HEK293 (cell line): ENCODE measurements around the gene ACTRT2.

Source experiments
- PRDM1 ChIP-seq: fragments of 450-650 bp; formaldehyde crosslinking; IDR thresholded peaks from 2 replicates; pipeline ENCODE4; 2016; ENCODE audit warnings: missing biosample characterization, missing genetic modification characterization
- ZBTB17 ChIP-seq: fragments of 450-650 bp; formaldehyde crosslinking; IDR thresholded peaks from 2 replicates; pipeline ENCODE4 v1.5.1; 2016; ENCODE audit warnings: missing biosample characterization, missing genetic modification characterization
- ZBTB7A ChIP-seq: fragments of 450-650 bp; formaldehyde crosslinking; IDR thresholded peaks from 2 replicates; pipeline ENCODE4 v1.5.1; 2016; ENCODE audit warnings: low read depth, missing biosample characterization, missing genetic modification characterization
- ZFP37 ChIP-seq: fragments of 450-650 bp; formaldehyde crosslinking; IDR thresholded peaks from 2 replicates; pipeline ENCODE4 v1.5.1; 2016; ENCODE audit warnings: missing biosample characterization, missing genetic modification characterization
- ZNF121 ChIP-seq: fragments of 450-650 bp; formaldehyde crosslinking; IDR thresholded peaks from 2 replicates; pipeline ENCODE4 v1.5.1; 2016; ENCODE audit warnings: missing biosample characterization, missing genetic modification characterization
- ZNF175 ChIP-seq: fragments of 450-650 bp; formaldehyde crosslinking; IDR thresholded peaks from 2 replicates; pipeline ENCODE4 v1.5.1; 2016; ENCODE audit warnings: missing biosample characterization, missing genetic modification characterization
- ZNF521 ChIP-seq: fragments of 450-650 bp; formaldehyde crosslinking; IDR thresholded peaks from 2 replicates; pipeline ENCODE4 v1.5.1; 2017; ENCODE audit warnings: missing biosample characterization, mild to moderate bottlenecking, missing genetic modification characterization
- ZNF596 ChIP-seq: fragments of 450-650 bp; IDR thresholded peaks from 2 replicates; pipeline ENCODE4 v1.5.0; 2018; ENCODE audit warnings: missing biosample characterization, mild to moderate bottlenecking, missing genetic modification characterization, moderate library complexity
- TF ChIP-seq, protein P1 (sequence below): IDR thresholded peaks from 2 replicates; pipeline ENCODE4 v1.6.1; 2011; ENCODE audit warnings: mild to moderate bottlenecking, low read depth, low read length, borderline replicate concordance
- TF ChIP-seq, protein P2 (sequence below): fragments of 450-650 bp; formaldehyde crosslinking; IDR thresholded peaks from 2 replicates; pipeline ENCODE4 v1.5.1; 2016; ENCODE audit warnings: missing biosample characterization, missing genetic modification characterization
- TF ChIP-seq, protein P3 (sequence below): fragments of 450-650 bp; formaldehyde crosslinking; IDR thresholded peaks from 2 replicates; pipeline ENCODE4 v1.5.1; 2016; ENCODE audit warnings: missing biosample characterization, missing genetic modification characterization
- TF ChIP-seq, protein P4 (sequence below): fragments of 450-650 bp; formaldehyde crosslinking; IDR thresholded peaks from 2 replicates; pipeline ENCODE4 v1.5.1; 2016; ENCODE audit warnings: missing biosample characterization, missing genetic modification characterization

DNA sequence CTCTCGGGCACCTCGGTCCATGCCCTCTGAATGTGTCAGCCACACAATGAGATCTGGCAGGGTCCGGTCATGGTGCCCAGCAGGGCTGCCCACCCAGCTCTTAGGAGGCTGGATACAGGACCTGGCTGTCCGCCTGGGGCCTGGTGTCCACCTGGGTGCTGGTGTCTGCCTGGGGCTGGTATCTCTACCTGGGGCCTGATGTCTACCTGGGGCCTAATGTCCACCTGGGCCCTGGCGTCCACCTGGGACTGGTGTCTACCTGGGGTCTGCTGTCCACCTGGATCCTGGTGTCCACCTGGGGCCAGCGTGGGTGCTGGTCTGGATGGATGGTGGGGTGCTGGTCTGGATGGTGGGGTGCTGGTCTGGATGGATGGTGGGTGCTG is 45.1 kb upstream of the ACTRT2 start:
- no peak for TF ChIP-seq ZBTB17 (tag by site-specific recombination)
- TF ChIP-seq ZBTB7A = no peak
- no peak for TF ChIP-seq ZNF596 (tag by site-specific recombination)
- TF ChIP-seq, protein P1, sequence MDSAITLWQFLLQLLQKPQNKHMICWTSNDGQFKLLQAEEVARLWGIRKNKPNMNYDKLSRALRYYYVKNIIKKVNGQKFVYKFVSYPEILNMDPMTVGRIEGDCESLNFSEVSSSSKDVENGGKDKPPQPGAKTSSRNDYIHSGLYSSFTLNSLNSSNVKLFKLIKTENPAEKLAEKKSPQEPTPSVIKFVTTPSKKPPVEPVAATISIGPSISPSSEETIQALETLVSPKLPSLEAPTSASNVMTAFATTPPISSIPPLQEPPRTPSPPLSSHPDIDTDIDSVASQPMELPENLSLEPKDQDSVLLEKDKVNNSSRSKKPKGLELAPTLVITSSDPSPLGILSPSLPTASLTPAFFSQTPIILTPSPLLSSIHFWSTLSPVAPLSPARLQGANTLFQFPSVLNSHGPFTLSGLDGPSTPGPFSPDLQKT = no peak
- TF ChIP-seq, protein P2, sequence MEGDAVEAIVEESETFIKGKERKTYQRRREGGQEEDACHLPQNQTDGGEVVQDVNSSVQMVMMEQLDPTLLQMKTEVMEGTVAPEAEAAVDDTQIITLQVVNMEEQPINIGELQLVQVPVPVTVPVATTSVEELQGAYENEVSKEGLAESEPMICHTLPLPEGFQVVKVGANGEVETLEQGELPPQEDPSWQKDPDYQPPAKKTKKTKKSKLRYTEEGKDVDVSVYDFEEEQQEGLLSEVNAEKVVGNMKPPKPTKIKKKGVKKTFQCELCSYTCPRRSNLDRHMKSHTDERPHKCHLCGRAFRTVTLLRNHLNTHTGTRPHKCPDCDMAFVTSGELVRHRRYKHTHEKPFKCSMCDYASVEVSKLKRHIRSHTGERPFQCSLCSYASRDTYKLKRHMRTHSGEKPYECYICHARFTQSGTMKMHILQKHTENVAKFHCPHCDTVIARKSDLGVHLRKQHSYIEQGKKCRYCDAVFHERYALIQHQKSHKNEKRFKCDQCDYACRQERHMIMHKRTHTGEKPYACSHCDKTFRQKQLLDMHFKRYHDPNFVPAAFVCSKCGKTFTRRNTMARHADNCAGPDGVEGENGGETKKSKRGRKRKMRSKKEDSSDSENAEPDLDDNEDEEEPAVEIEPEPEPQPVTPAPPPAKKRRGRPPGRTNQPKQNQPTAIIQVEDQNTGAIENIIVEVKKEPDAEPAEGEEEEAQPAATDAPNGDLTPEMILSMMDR (tag by site-specific recombination) = no peak
- no peak for TF ChIP-seq ZFP37 (tag by site-specific recombination)
- TF ChIP-seq, protein P3, sequence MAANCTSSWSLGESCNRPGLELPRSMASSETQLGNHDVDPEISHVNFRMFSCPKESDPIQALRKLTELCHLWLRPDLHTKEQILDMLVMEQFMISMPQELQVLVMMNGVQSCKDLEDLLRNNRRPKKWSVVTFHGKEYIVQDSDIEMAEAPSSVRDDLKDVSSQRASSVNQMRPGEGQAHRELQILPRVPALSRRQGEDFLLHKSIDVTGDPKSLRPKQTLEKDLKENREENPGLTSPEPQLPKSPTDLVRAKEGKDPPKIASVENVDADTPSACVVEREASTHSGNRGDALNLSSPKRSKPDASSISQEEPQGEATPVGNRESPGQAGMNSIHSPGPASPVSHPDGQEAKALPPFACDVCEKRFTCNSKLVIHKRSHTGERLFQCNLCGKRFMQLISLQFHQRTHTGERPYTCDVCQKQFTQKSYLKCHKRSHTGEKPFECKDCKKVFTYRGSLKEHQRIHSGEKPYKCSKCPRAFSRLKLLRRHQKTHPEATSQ (tag by site-specific recombination) = no peak
- no peak for TF ChIP-seq ZNF175 (tag by site-specific recombination)
- no peak for TF ChIP-seq ZNF121 (tag by site-specific recombination)
- TF ChIP-seq PRDM1 = no peak
- no peak for TF ChIP-seq ZNF521 (tag by site-specific recombination)
- TF ChIP-seq, protein P4, sequence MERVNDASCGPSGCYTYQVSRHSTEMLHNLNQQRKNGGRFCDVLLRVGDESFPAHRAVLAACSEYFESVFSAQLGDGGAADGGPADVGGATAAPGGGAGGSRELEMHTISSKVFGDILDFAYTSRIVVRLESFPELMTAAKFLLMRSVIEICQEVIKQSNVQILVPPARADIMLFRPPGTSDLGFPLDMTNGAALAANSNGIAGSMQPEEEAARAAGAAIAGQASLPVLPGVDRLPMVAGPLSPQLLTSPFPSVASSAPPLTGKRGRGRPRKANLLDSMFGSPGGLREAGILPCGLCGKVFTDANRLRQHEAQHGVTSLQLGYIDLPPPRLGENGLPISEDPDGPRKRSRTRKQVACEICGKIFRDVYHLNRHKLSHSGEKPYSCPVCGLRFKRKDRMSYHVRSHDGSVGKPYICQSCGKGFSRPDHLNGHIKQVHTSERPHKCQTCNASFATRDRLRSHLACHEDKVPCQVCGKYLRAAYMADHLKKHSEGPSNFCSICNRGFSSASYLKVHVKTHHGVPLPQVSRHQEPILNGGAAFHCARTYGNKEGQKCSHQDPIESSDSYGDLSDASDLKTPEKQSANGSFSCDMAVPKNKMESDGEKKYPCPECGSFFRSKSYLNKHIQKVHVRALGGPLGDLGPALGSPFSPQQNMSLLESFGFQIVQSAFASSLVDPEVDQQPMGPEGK (tag by site-specific recombination) = no peak
